HCT116 (cell line): ENCODE measurements around the gene RASSF7. TPM values are rescaled to one million over a fixed set of nuclear protein-coding genes. Genes with fewer than 3 reads are reported as not detected.

Source experiments
- ATAC-seq: fragments of 200-7000 bp; cut with Tn5 transposase; 2 replicates; pipeline ENCODE4 v1.9.1; 2020; ENCODE audit warnings: mild to moderate bottlenecking, moderate library complexity
- BruUV-seq: library from RNA; stranded (reverse); fragments of 400-500 nt; replicated peaks from 2 replicates; lab custom pipeline; 2021; lab: Mats Ljungman, UMichigan
- CTCF ChIA-PET: fragments of 300-600 bp; sonication (Branson Sonifier 250); formaldehyde crosslinking; loops from one replicate; lab custom pipeline; 2021; ENCODE audit warnings: antibody characterized with exemption; lab: Charles Lee
- POLR2A ChIA-PET: fragments of 300-600, 350-600 bp; sonication (Branson Sonifier 250); formaldehyde crosslinking; loops from one replicate; lab custom pipeline; 2021; ENCODE audit warnings: antibody characterized with exemption; lab: Charles Lee
- RAD21 ChIA-PET, 2 experiments: fragments of 300-600 bp; sonication (Branson Sonifier 250); formaldehyde crosslinking; loops; one replicate each; lab custom pipeline; 2023; ENCODE audit warnings: low total read pairs in 2 of 2; ENCODE audit not compliant: uncharacterized antibody in 2 of 2, unreplicated experiment in 2 of 2, low non-redundant PET in 1 of 2; lab: Charles Lee
- DNase-seq: peaks from one replicate; pipeline ENCODE4 v3.0.0-alpha.2; 2010; ENCODE audit warnings: low read depth, low spot score
- H2AFZ ChIP-seq: fragments of 200-600 bp; shearing (Covaris generic), sonication (generic); 2 replicates; pipeline ENCODE4 v1.6.1; 2017; ENCODE audit warnings: low read depth, mixed run types, mixed read lengths, antibody characterized with exemption, low read length; ENCODE audit not compliant: poor library complexity, severe bottlenecking
- H3K27ac ChIP-seq: 2 replicates; pipeline ENCODE4 v1.5.1; 2012; ENCODE audit warnings: low read depth, low read length
- H3K27me3 ChIP-seq: fragments of 200-600 bp; sonication (generic); 2 replicates; pipeline ENCODE4 v1.6.1; 2016; ENCODE audit warnings: mixed run types, low read length, mixed read lengths; ENCODE audit not compliant: insufficient read depth
- H3K36me3 ChIP-seq, 2 experiments: fragments of 200-500 bp in 1 of 2; fragments of 200-600 bp in 1 of 2; sonication (Bioruptor generic) in 1 of 2; sonication (generic) in 1 of 2; 2 replicates each; pipeline versions ENCODE4 v1.5.1 to v1.6.1; 2014 to 2016; ENCODE audit warnings: low read length in 2 of 2, inconsistent platforms in 1 of 2, mixed read lengths in 1 of 2, mixed run types in 1 of 2; ENCODE audit not compliant: insufficient read depth in 2 of 2, control insufficient read depth in 1 of 2
- H3K4me1 ChIP-seq, 2 experiments: fragments of 200-600 bp in 1 of 2; sonication (generic) in 1 of 2; 2 replicates each; pipeline versions ENCODE4 v1.5.1 to v1.6.1; 2012 to 2017; ENCODE audit warnings: low read length in 2 of 2, inconsistent platforms in 1 of 2, mild to moderate bottlenecking in 1 of 2, mixed read lengths in 1 of 2, mixed run types in 1 of 2, moderate library complexity in 1 of 2; ENCODE audit not compliant: insufficient read depth in 2 of 2, control insufficient read depth in 1 of 2
- H3K4me2 ChIP-seq: fragments of 200-600 bp; sonication (generic); 2 replicates; pipeline ENCODE4 v1.6.1; 2017; ENCODE audit warnings: mixed run types, low read length, mixed read lengths
- H3K4me3 ChIP-seq, 2 experiments: fragments of 200-600 bp in 1 of 2; sonication (generic) in 1 of 2; replicated peaks in 1 of 2; 2 replicates each; pipeline ENCODE4 v1.5.1; 2011 to 2016; ENCODE audit warnings: low read length in 2 of 2, control low read depth in 1 of 2, low read depth in 1 of 2, mild to moderate bottlenecking in 1 of 2, mixed read lengths in 1 of 2, mixed run types in 1 of 2
- H3K79me2 ChIP-seq: fragments of 200-600 bp; sonication (generic); 2 replicates; pipeline ENCODE4 v1.6.1; 2017; ENCODE audit warnings: mild to moderate bottlenecking, mixed run types, low read length, moderate library complexity, mixed read lengths; ENCODE audit not compliant: insufficient read depth
- H3K9ac ChIP-seq: fragments of 200-600 bp; sonication (generic); 2 replicates; pipeline ENCODE4 v1.6.1; 2016; ENCODE audit warnings: low read length, mixed read lengths
- H3K9me2 ChIP-seq: fragments of 200-600 bp; sonication (generic), shearing (Covaris generic); 2 replicates; pipeline ENCODE4 v1.6.1; 2017; ENCODE audit warnings: mixed run types, mild to moderate bottlenecking, moderate library complexity; ENCODE audit not compliant: insufficient read depth
- H3K9me3 ChIP-seq, 2 experiments: fragments of 200-500 bp in 1 of 2; fragments of 200-600 bp in 1 of 2; sonication (Bioruptor generic) in 1 of 2; sonication (generic) in 1 of 2; 2 replicates each; pipeline ENCODE4 v1.6.1; 2014 to 2017; ENCODE audit warnings: low read length in 2 of 2, mixed read lengths in 2 of 2, inconsistent platforms in 1 of 2, low read depth in 1 of 2, mild to moderate bottlenecking in 1 of 2, mixed run types in 1 of 2, moderate library complexity in 1 of 2; ENCODE audit not compliant: control insufficient read depth in 1 of 2, insufficient read depth in 1 of 2
- H4K20me1 ChIP-seq: fragments of 200-600 bp; sonication (generic), shearing (Covaris generic); 2 replicates; pipeline ENCODE4 v1.6.1; 2017; ENCODE audit warnings: mixed run types, mild to moderate bottlenecking, moderate library complexity; ENCODE audit not compliant: insufficient read depth
- CBX3 ChIP-seq: IDR thresholded peaks from 2 replicates; pipeline ENCODE4 v1.6.1; 2012; ENCODE audit warnings: low read depth
- EGR1 ChIP-seq: IDR thresholded peaks from 2 replicates; pipeline ENCODE4 v1.6.1; 2012; ENCODE audit warnings: low read depth
- ELF1 ChIP-seq: IDR thresholded peaks from 2 replicates; pipeline ENCODE4 v1.6.1; 2012; ENCODE audit warnings: low read depth, borderline replicate concordance
- POLR2A ChIP-seq: IDR thresholded peaks from 2 replicates; pipeline ENCODE4 v1.7.0; 2011; ENCODE audit warnings: borderline replicate concordance; ENCODE audit not compliant: insufficient read depth, insufficient read length; ENCODE audit errors: extremely low read depth
- POLR2AphosphoS5 ChIP-seq: IDR thresholded peaks from 2 replicates; pipeline ENCODE4 v1.6.1; 2011; ENCODE audit warnings: mild to moderate bottlenecking, low read depth, low read length, moderate library complexity
- ZFX ChIP-seq: fragments of 450-650 bp; IDR thresholded peaks from 2 replicates; pipeline ENCODE4 v1.6.1; 2017
- intact Hi-C: fragments of 100-400 bp; cut with micrococcal nuclease; formaldehyde crosslinking; loops from 2 replicates; pipeline ENCODE4 v1.10.0; 2022
- total RNA-seq: library from RNA; stranded (reverse); gene quantifications from one replicate; pipeline ENCODE4 v1.2.1, GENCODE V29; 2021; ENCODE audit not compliant: unreplicated experiment
- TF ChIP-seq, protein P1 (sequence below): IDR thresholded peaks from 2 replicates; pipeline ENCODE4 v1.6.1; 2012

RASSF7 gene
- total RNA-seq, 1 experiment from 2014 or later: 35.9 TPM

DNA sequence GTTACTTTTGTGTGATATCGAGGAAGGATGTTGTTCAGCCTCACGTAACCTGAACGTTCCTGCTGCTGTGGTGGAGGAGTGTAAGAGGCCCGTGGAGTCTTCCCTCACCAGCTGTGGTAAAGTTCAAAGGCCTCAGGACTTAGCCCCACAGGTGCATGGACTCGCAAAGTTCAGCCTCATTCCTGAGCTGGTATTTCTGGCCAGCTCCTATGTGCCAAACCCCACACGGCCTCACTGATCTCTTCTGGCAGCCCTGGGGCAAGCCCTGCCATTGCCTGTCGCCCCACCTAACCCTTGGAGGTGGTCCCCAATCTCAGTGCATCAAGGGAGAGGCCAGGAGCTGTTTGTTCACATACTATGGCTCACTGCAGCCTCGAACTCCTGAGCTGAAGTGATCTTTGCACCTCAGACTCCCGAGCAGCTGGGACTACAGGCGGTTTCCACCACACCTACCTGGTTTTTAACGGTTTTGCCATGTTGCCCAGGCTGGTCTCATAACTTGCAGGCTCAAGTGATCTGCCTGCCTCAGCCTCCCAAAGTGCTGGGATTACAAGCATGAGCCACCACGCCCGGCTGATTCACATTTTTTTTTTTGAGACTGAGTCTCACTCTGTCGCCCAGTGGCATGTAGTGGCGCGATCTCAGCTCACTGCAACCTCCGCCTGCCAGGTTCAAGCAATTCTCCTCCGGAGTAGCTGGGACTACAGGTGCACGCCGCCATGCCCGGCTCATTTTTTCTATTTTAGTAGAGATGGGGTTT lies 17.7 kb downstream of the RASSF7 start:
- no TSS peak for BruUV-seq
- no peak for ATAC-seq
- CTCF ChIA-PET: no interaction called here

DNA sequence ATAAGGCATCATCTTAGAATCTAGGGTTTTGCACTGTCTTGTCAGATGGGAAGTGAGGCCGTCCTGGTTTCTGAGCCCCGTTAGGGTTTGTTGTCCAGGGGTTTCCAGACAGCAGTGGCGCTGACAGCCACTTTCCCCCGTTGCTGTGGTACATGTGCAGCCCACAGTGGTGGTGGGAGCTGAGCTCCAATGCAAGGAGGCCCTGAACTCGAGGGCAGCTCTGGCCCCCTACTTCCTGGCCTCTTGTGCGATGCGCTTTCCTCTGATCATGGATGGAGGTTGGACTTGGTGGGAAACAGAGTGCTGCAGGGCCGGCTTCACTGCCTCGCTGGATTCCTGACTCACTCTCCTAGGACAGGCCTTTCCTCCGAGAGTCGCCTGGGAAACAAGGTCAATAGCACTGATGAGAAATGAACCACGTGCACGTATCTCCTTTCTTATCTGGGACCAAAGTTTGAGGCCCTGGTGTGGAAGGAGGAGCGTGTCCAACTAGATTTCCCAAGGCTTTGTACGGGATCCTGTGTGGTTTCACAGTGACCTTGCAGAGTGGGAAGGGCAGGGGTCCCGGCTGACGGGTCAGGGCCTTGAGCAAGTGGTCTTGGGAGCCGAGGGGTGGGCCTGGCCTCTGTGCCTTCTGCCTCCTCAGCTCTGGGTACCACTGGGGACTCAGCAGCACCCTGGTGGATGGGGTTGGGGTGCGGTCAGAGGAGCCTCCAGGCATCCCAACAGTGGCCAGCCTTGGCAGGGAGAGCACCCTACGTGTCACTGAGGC lies 19.2 kb downstream of the RASSF7 start:
- RAD21 ChIA-PET: no interaction called here
- Histone ChIP-seq H3K4me1 (peaks cover 12 to 23% of the 10 kb centered on the region in 2 experiments), H3K4me3 (no peak overlapping the region), H3K4me2 (no peak overlapping the region), H3K9me3 (no peaks in the 10 kb centered on the region), H3K36me3 (peaks cover 19 to 29% of the 10 kb centered on the region in 2 experiments; a peak in 3 of 4 replicates), H4K20me1 (no peaks in the 10 kb centered on the region; the same call in 1 of the 2 replicates), H3K27me3 (no peaks in the 10 kb centered on the region), H3K9ac (no peak overlapping the region), H3K9me2 (no peaks in the 10 kb centered on the region), H3K27ac (no peak overlapping the region), H2AFZ (no peak overlapping the region), H3K79me2 (peaks cover 81% of the 10 kb centered on the region)
- ATAC-seq (no peak), DNase-seq (no peak)
- CTCF ChIA-PET: no interaction called here
- TF ChIP-seq ELF1: no peak
- TF ChIP-seq, protein P1, sequence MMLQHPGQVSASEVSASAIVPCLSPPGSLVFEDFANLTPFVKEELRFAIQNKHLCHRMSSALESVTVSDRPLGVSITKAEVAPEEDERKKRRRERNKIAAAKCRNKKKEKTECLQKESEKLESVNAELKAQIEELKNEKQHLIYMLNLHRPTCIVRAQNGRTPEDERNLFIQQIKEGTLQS: no peak
- TF ChIP-seq CBX3: no peak
- TF ChIP-seq EGR1: no peak
- no peak for TF ChIP-seq POLR2A
- intact Hi-C loops: no loop called here
- BruUV-seq: TSS peak; percentile 1
- POLR2A ChIA-PET: no interaction called here

More for the DNA sequence above, 17.7 kb downstream of the RASSF7 start:
- intact Hi-C loops: no loop called here
- peaks cover 69% of the 10 kb centered on the region for H3K79me2 ChIP-seq
- H3K4me2 ChIP-seq: peak overlapping the region; percentile 94
- no peak overlapping the region for H2AFZ ChIP-seq
- POLR2A ChIA-PET: no interaction called here
- H3K9me3 ChIP-seq: no peaks in the 10 kb centered on the region
- DNase-seq: no peak
- peak overlapping the region; percentile 98; the same call in 1 of the 2 replicates for H3K9ac ChIP-seq
- H3K4me3 ChIP-seq: peak overlapping the region; percentile 97 to 99
- TF ChIP-seq ZFX (no peak), POLR2AphosphoS5 (no peak), CBX3 (no peak)
- no peaks in the 10 kb centered on the region for H3K27me3 ChIP-seq
- RAD21 ChIA-PET: no interaction called here
- peaks cover 12 to 32% of the 10 kb centered on the region in 2 experiments for H3K4me1 ChIP-seq
- H4K20me1 ChIP-seq: no peaks in the 10 kb centered on the region; the same call in 1 of the 2 replicates
- H3K9me2 ChIP-seq: no peaks in the 10 kb centered on the region
- peaks cover 9 to 19% of the 10 kb centered on the region in 2 experiments; a peak in 3 of 4 replicates for H3K36me3 ChIP-seq
- peak overlapping the region; percentile 35; the same call in 1 of the 2 replicates for H3K27ac ChIP-seq
